WI38 (cell line): ENCODE results near the gene TPCN1.

ENCODE experiments used
- H3K4me3 ChIP-seq: 2 replicates; pipeline ENCODE4 v1.5.1; 2011; ENCODE audit warnings: low read depth, mild to moderate bottlenecking, control low read depth, low read length
- TF ChIP-seq, protein P1 (sequence below): IDR thresholded peaks from 2 replicates; pipeline ENCODE4 v1.5.1; 2012; ENCODE audit warnings: low read depth, mild to moderate bottlenecking, control low read depth, low read length

The TPCN1 gene

DNA sequence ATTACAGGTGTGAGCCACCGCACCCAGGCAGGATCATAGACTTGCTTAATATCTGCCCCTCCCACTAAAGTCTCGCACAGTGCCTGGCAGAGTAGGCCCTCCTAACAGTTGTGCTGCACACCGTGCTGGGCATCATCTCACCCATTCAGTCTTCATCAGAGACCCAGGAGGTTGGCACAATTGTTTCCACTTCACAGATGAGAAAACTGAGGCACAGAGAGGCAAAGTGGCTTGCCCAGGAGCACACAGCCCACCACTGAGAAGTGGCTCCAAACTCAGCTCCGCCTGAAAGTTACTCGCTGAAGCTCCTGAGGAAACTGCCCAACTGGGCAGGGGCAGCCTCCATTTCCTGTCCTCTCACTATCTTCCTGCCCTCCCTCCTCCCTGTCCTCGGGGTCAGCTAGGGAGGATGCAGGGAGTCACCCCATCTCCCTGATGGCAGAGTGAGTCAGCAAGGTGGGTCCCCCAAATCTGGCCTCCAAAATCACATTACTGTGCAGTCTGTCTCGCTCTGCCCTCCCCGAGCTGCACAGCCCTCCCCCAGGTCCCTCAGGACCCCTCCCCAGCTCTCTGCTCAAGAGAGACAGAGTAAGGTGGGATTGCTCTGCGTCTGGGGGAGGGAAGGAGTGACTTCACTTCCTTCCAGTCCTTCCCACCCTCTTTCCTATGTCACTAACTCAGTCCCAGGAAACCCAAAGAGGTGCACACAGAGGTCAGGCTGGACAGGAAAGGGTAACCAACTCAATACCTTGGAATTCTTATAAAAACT is 107.9 kb downstream of the TPCN1 start:
- no peak overlapping the region for H3K4me3 ChIP-seq
- TF ChIP-seq, protein P1, sequence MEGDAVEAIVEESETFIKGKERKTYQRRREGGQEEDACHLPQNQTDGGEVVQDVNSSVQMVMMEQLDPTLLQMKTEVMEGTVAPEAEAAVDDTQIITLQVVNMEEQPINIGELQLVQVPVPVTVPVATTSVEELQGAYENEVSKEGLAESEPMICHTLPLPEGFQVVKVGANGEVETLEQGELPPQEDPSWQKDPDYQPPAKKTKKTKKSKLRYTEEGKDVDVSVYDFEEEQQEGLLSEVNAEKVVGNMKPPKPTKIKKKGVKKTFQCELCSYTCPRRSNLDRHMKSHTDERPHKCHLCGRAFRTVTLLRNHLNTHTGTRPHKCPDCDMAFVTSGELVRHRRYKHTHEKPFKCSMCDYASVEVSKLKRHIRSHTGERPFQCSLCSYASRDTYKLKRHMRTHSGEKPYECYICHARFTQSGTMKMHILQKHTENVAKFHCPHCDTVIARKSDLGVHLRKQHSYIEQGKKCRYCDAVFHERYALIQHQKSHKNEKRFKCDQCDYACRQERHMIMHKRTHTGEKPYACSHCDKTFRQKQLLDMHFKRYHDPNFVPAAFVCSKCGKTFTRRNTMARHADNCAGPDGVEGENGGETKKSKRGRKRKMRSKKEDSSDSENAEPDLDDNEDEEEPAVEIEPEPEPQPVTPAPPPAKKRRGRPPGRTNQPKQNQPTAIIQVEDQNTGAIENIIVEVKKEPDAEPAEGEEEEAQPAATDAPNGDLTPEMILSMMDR = no peak

GRCh38 chr12:113329791-113330417 is 108.6 kb downstream of the TPCN1 start:
- no peak overlapping the region for H3K4me3 ChIP-seq
- TF ChIP-seq, protein P1 = no peak

GRCh38 chr12:113330505-113330904 is 109.2 kb downstream of the TPCN1 start:
- no peak overlapping the region for H3K4me3 ChIP-seq
- TF ChIP-seq, protein P1 = no peak

DNA sequence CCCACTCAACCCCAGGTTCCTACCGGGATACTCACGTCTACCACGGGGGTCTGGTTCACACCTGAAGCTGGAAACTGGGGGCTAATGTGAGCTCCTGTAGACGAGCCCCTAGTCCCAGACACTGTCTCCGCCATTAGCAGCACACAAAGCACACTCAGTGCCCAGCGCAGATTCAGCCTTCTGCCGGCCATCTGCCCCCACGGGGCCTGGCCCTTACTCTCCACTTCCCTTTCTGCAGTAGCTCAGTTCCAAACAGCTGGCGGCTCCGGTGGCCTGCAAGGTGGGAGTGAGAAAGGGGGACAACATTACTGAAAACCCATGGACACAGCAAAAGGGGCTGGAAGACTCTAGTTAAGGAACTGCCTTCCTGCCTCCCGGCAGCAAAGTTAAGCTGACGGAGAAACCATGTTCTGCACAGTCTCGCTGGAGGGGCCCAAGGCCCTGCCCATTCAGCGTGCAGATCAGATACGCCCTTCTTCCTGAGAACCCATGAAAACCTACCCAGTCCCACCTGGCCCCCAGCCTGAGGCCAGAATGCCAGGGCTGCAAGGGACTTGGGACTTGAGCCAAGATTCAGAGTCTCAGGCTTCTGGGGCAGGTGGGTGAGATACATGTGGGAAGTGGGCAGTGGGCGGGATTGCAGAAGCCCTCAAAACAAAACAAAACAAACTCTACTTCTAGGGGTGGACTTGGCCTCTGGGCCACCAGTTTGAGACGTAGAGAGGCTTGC is 111.6 kb downstream of the TPCN1 start:
- TF ChIP-seq, protein P1 = no peak

DNA sequence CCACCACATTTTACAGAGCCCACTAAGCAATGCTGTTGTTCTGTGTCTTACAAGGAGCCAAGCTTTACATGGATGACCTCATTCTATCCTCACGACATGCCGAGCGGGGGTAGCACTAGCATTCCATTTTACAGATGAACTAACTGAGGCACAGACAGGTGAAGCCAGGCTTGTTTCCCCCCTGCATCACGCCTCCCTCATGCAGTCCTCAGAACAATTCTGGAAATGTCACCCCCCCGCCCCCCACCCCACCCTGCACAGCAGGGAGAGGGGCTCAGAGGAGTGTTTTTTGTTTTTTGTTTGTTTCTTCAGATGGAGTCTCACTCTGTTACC is 112.1 kb downstream of the TPCN1 start:
- TF ChIP-seq, protein P1 = no peak
- H3K4me3 ChIP-seq = no peak overlapping the region

More for the DNA sequence above, 111.6 kb downstream of the TPCN1 start:
- H3K4me3 ChIP-seq = no peak overlapping the region

DNA sequence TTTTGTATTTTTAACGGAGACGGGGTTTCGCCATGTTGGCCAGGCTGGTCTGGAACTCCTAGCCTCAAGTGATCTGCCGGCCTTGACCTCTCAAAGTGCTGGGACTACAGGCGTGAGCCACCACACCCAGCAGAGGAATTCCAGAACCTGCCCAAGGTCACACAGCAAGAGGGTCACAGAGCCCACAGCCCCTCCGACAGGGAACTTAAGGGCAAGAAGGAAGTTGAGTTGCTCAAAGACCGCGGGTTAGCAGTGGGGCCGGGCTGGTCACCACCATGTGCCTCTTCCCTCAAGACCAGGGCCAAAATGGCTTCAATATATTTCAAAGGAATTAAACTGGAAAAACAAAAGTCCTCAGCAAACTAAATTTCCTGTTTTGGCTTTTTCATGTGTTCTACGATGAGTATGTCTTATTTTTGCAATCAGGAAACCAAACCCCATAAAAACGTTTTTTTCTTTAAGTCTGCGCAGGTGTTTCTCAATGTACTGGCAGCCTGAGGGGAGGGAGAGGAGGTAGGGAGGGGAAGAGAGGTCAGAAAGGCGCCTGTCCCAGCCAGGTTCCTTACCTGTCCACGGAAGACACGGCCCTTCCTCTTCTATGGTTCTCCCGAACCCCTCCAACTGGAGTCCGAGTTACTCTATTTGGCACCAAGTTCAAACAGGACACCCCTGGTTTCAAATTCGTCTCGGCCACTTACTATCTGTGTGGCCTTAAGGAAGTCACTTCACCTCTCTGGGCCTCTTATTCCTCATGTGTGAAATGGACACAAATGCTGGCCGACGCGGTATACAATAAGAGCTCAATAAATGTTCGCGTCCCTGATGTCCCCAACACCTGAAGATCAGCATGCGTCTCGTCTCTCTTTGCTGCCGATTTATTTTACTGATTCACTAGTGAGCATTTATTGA is 112.9 kb downstream of the TPCN1 start:
- peak overlapping the region; percentile 70 for H3K4me3 ChIP-seq
- TF ChIP-seq, protein P1 = no peak
